GM19372 (cell line): ENCODE measurements around the gene SEMA4B.

ENCODE experiments used
- ATAC-seq: cut with Tn5 transposase; IDR thresholded peaks from one replicate; pipeline ENCODE4 v1.9.1; 2021; ENCODE audit warnings: mild to moderate bottlenecking, low read depth, moderate library complexity; ENCODE audit not compliant: unreplicated experiment

Gene SEMA4B

DNA sequence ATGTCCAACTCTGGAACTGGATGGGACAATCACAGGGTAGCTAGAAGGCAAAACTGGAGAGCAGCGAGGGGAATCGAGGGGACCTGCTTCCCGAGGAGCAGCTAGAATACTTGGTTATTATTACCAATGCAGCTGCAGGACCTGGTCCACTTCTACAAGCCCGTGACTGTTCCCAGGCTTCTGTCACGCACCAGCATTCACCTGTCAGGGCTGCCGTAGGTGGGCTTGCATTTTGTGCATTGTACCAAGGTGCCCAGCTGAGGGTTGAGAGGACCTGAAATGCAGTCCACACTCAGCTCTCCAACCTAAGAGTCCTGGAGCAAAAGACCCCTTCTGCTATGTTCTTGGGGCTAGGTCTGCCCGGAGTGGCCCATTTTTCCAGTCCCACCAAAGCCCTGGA, 2.3 kb downstream of the SEMA4B start:
- ATAC-seq: no peak

DNA sequence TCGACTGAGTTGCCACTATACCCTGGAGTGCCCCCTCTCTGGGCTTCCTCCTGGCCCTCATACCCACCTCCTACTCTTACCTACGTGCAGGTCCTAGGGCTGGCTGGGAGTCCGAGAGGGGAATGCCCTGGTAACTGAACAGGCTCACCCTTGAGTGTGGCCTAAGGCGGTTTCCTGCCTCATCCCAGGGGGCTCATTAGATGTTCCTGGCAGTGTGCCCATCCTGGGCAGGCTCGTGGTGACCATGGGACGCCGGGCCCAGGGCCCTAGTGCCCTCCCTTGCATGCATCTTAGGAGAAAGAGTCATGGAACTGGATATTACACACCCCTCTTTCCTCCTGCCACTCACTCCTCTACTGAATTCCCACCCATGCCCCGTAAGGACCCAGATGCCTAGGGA, 2.8 kb downstream of the SEMA4B start:
- ATAC-seq: no peak

DNA sequence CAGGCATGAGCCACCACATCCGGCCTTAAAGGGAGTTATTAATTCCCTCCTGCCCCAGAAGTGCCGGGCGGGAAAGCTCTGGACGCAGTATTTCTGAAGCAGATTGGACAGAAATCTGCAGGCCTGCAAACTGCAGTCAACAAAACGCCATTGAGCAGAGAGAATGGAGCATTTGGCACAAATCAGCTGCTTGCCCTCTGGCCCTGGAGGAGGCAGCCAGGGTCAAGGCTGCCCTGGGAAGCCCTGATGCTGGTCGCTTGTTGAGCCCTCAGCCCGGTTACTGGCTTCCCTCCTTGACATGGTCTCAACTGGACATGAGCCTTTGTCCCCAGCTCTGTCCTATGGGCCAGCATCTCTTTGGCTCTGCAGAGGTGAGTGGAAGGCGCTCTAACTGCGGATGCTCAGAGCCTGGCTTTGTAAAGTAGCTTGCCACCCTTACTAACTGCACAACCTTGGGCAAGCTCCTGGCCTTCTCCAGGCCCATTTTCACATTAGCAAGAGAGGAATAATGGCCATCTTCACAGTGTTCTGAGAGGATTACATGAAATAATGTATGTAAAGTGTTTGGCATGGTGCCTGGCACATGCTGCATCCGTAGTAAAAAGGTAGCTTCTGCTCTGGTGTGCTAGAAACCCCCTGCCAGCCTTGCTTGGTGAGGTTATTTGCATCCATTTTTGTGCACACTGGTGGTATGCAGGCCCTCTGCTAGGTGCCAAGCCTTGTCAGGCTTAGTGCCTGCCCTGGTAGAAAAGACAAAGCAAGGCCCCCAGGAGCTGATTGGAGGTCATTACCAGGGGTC, 4.1 kb downstream of the SEMA4B start:
- ATAC-seq: no peak

DNA sequence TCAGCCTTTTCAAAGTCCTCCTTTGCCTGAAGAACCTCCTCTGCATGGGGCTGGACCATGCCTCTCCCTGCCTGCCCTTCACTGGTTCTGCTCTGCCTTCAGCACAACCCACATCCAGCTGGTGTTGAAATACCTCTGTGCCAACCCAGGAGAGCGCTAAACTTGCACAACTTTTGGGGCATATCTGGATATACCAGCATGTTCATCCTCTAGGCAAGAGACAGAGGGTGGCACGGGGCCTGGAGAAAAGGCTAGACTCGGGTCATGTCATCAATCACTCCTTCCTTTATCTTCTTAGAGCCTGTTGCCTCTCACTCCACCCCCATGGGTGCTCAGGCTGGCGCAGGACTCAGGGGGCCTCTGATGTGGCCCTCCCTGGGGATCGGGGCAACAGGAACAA, 4.8 kb downstream of the SEMA4B start:
- no peak for ATAC-seq

DNA sequence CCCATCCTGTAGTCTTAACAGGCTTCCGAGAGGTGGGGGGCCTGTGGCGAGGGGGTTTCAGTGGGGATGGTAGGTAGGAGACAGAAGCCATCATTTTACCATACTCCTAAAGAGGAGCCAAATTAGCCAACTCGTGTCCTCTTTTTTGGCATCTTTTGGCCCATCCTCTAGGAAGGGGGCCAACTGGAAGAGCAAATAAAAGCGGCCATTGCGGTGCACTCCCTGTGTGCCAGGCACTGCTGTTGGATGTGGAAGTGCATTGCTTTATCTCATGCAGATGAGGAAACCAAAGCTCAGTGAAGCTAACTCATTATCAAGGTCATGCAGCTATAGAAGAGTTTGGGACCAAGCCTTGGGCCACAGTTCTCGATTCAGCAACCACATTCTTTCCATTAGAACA, 6.1 kb downstream of the SEMA4B start:
- no peak for ATAC-seq

DNA sequence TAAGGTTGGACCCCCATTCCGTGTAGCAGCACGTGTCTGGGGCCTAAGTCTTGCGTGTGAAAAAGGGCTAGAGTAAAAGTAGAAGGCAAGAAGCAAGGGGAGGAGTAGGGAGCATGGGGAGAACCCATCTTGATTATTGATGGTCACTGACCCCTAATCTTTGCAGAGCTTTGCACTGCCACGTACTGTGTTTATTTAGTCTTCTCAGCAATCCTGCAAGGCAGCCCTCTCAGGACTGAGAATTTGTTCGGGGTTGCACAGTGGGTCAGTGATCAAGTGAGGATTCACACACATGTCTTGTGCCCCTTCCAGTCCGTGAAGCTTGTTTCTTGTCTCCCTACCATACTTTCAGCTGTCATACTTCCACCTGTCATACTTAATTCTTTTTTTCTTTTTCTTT, 7.2 kb downstream of the SEMA4B start:
- no peak for ATAC-seq

DNA sequence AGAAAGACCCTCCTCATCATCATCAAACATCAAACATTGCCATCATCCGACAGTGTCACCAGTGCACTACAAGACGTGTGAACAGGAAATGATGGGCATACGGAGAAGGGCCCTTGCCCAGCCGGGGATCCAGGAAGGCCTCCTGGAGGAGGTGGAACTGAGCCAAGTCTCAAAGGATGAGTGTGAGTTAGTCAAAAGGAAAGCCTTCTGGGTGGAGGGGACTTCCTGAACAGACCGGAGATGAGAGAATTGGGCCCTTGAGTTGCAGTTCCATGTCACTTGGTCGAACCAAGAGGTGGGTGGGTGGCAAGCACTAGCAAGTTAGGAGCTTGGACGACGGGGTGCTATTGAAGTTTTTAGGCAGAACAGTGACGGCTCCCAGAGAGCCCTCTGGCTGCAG, 8.5 kb downstream of the SEMA4B start:
- ATAC-seq: no peak

DNA sequence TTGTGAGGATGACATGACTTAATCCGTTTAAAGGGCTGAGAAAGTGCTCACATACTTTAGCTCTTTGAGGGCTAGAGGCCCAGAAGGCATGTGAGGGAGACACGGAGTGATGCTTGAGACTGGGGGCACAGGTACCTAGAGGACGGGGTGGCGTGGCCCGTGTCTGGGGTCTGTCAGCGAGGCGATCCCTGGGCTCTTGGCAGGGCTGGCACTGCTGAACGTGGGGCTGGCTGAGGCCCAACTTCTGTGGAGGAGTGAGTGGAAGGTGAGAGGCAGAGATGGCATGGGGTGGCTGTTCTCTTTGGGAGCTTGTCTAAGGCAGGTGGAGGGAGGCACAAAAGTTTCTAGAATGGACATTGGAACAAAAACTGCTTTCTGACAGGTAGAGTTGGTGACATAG, 9.5 kb downstream of the SEMA4B start:
- no peak for ATAC-seq

DNA sequence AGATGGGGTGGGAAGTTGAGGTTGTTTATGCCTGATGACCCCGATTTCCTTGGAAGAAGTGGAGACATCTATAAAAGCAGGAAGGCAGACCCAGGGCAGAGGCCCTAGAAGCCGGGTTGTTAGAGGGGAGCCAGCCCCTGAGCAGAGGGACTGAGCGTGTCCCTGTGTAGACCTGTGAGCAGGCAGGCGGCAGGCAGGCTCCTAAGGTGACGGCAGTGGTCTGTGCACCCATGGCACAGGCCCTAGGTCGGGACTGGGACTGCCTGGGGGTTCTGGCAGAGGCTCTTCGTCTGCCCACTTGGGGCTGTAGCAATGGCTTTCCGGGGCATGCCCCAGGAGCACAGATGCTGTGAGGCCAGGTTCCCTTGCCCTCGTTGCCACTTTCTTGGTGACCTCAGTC, 9.9 kb downstream of the SEMA4B start:
- no peak for ATAC-seq

DNA sequence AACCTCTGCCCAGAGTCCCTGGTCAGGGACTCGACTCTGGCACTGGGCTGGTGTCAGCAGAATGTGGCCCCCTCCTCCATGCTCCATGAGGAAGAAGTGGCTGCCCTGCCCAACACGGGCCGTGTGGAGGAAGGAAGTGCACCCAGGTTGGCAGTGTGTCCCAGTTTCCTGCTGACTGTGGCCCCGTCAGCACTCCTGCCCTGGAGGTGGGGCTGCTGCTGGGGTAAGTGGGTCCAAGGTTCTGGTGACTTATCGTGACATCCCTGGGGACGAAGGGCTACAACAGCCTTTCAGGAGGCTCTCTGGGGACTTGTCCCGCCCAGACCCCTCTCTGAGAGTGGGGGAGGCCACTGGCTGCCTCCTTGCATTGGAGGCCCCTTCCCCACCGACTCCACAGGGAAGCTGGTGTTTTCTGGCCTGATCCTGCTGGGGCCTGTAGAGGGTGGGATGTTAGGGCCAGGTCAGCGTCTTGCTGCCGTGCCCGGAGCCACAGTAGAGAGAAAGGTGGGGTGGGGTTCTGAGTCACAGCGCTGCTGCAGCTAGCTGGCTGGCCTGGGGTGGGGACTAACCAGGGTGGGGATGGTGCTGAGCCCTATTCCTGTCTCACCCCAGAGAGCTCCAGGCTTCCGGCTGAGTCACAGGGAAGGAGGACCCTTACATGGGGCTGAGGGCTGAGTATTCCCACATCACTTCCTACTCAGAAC, 10.5 kb downstream of the SEMA4B start:
- ATAC-seq: no peak

DNA sequence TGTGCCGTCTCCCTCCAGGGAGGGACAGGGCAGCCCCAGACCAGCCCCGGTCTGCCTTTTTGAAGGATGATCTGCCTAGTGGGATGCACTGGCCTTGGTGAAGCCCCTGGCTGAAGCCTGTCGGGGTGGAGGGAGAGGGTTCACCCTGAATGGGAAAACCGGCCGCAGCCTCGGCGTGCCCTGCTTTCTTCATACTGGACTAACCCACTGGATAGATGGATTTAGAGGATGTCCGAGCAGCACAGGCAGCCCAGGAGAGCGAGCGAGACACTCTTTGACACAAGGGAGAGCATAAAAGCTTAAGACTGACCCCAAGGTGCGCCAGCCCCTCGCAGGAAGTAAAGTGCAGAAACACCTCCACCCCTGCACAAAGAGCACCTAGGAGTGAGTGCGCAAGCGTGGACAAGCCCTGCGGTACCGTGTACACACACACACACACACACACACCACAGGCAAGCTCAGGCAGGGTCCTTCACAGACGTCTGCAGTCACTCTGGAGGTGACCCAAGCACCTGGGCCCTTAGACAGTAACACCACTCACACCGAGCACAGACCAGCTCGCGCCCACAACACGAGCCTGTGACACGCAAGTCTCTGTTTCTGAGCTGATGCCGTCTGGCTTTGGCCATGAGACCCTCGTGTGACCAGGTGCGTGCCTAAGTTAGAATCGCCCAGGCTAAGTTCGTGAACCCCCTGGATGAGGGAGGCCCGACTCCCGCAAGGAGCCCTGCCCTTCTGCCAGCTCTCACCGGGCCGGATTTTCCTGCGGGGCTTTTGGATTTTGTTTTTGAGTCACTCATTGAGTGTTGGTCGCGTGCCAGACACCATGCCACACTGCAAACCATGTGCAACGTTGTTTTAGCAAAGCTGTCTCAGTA, 11.3 kb downstream of the SEMA4B start:
- ATAC-seq: no peak

DNA sequence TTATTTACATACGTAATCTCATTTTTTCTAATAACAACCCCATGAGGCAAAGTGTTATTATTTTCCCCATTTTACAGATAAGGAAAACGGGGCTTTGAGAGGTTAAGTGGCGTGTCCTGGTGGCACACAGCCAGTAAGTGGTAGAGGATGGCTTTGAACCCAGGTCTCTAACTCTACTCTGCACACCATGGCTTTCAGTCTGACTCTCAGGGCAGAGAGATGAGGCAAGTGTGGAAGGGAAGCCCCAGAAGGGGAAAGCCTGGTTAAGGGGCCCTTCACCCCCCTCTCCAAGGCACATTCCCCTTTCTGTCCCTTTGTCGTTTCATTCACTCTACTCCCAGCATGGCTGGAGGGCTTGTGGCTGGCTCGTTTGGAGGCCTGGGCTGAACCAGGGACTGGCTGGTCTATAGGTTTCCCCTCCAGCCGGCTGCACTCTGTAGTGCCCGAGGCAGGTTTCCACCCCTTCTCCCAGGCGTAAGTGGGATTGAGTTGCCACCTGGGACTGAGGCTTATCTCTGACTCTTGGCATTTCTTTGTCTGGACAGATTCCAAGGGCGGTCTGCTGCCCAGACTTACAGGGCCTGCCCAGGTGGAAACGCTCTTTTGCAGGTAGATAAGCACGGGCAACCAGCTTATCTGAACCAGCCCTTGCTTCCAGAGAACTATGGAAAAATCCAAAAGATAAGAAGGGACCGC, 12.1 kb downstream of the SEMA4B start:
- ATAC-seq: no peak

DNA sequence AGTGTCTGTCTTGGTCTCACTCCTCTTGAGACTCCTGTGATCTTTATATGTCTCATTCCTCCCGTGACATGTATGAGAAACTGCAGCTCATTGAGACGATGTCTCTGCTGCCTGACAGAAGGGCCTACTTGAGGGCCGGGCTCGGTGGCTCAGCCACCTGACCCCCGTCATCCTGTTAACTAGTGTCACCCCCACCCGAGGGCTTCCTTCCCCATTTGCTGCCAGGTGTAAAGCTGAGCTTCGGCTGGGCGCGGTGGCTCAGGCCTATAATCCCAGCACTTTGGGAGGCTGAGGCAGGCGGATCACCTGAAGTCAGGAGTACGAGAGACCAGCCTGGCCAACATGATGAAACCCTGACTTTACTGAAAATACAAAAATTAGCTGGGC, 12.7 kb downstream of the SEMA4B start:
- no peak for ATAC-seq

DNA sequence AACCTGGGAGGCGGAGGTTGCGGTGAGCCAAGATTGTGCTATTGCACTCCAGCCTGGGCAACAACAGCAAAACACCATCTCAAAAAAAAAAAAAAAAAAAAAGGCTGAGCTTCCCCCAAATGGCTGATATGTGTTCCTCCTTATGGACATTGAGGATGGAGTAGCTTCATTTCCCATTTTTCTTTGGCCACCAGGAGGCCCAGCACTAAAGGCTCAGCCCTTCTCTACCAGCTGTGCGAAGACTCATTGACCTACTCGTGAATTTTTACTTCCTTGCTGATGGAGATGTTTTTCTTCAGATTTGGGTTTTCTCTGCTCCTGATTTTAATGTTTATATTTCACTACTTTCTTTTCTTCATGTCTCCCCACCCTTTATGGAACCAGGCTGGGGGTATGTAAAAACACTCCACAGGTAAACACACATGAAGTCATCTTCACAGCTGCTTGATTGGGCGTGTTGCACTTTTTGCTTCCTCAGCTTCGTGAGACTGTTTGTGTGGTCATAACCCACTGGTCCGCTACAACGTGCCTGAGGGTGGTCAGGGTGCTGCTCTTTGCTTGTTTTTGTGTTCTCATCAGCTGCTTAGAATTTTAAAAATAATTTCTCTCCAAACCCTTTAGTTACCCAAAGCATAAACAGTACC, 13.5 kb downstream of the SEMA4B start:
- no peak for ATAC-seq

DNA sequence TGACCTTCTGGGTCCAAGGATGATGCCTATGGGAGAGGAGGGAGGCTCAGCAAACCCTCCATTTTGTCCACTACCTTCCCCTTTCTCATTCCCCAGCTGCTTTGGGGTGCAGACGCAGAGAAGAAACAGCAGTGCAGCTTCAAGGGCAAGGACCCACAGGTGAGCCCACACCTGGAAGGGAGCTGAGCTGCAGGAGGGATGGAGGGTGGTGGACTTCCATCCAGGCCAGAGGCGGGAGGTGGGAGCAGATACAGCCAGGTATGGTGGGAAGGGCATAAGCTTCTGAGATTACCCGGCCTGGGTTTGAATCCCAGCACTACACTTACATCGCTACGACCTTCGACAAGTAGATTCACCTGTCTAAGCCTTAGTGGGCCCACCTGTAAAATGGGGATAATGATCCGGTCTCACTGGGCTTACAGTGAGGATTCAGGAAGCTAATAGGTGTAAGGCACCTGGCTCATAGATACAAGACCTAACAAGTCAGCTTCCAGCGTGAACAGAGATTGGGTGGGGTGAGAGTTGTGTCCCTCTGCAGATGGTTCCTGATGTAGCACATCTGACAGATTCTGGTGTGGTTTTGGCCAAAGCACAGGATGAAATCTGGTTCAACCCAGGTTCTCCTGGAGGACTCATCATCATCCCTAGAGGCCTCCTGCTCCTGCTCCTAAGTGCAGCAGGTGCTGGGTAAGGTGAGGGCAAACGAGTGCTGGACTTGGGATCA, 16.7 kb downstream of the SEMA4B start:
- ATAC-seq: no peak

DNA sequence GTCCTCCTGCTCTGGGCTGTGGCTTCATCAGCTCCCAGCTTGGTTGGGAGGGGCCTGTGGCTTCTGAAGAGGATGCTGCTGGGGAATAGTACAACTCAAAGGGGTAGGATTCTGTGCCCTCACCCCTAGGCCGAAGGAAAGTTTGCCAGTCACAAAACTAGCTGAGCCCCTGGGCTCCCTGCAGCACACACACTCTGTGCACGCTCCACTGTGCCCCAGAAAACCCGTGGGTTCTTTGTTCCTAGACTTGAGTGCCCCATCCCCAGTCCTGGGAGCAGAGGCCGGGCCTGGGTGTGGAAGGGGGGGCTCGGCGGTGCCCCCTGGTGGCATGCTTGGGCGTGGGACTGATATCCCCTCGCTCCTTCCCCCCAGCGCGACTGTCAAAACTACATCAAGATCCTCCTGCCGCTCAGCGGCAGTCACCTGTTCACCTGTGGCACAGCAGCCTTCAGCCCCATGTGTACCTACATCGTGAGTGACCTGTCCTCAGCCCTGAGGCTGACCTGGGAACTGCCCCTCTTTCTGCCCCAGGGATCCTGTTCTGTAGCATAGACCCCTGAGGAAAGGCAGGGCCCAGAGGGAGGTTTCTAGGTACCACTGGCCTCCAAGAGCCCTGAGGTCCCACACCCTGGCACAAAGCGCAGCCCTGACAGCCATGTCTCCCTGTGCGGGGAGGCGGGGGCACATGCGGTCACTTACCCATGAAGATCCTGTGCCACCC, 18.5 kb downstream of the SEMA4B start:
- ATAC-seq: no peak

DNA sequence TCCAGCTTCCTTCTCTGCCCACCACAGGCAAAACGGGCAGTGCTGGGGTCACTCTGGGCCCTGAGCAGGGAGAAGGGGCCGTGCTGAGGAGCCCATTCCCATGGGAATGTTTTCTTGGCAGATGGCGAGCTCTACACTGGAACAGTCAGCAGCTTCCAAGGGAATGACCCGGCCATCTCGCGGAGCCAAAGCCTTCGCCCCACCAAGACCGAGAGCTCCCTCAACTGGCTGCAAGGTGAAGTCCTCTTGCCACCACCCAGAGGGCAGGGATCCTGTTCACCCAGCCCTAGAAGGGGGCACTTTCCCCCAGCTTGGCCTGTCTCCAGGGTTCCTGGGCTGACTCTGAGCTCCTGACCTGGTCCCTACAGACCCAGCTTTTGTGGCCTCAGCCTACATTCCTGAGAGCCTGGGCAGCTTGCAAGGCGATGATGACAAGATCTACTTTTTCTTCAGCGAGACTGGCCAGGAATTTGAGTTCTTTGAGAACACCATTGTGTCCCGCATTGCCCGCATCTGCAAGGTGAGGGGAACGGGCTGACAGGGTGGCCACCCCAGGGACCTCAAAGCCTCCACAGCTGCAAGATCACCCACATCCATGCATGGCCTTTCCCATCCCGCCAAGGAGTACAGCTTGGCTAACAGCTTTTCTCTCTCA, 20.2 kb downstream of the SEMA4B start:
- no peak for ATAC-seq

DNA sequence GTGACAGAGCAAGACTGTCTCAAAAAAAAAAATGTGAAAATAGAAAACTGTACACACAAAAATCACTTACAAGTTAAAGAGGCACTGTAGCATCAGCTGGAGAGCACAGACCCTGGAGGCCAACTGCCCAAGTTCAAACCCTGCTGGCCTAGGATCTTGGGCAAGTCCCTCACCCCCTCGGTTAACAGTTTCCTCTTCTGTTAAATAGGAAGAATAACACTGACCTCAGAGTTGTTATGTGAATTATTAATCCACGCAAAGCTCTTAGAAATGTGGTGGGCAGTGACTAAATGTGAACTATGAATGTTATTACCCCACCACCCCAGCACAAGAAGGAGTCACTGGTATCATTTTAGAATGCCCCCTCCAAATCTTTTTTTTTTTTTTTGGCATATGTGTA, 21.4 kb downstream of the SEMA4B start:
- ATAC-seq: no peak
